DND-41 (cell line): ENCODE measurements around the gene TMEM175.

ENCODE experiments used
- CTCF ChIP-seq: IDR thresholded peaks from 2 replicates; pipeline ENCODE4 v1.5.1; 2012; ENCODE audit warnings: borderline replicate concordance, low read length, moderate library complexity, mild to moderate bottlenecking; ENCODE audit not compliant: poor library complexity, severe bottlenecking; ENCODE audit errors: extremely low read depth
- EZH2 ChIP-seq: IDR thresholded peaks from 3 replicates; pipeline ENCODE4 v1.6.1; 2012; ENCODE audit warnings: borderline replicate concordance, low read depth, mild to moderate bottlenecking, moderate library complexity, low read length, inconsistent platforms; ENCODE audit not compliant: severe bottlenecking

- TF ChIP-seq CTCF, result no peak
- TF ChIP-seq EZH2, result no peak
These were observed 16.7 kb downstream of the TMEM175 start for GRCh38 chr4:948936-949300.
